ENCODE measurements around the gene HMX1. TPM values are rescaled to one million over a fixed set of nuclear protein-coding genes. Genes with fewer than 3 reads are reported as not detected.

Gene HMX1
- total and polyA plus RNA-seq, 2 experiments from 2014 or later: not detected

GRCh38 chr4:8874896-8875680 lies 3.4 kb upstream of the HMX1 start:
- Histone ChIP-seq H3K27me3 (replicated peaks; ENCODE audit: insufficient read depth) (peaks cover 66% of the 10 kb centered on the region), H4K20me1 (ENCODE audit: insufficient read depth) (no peaks in the 10 kb centered on the region), H3K27ac (no peak overlapping the region), H3K4me2 (ENCODE audit: unreplicated experiment) (no peak overlapping the region), H3K9ac (no peak overlapping the region), H3K79me2 (ENCODE audit: insufficient read depth) (no peaks in the 10 kb centered on the region), H3K4me1 (ENCODE audit: insufficient read depth) (no peaks in the 10 kb centered on the region), H3K9me3 (ENCODE audit: low read depth) (no peaks in the 10 kb centered on the region), H3K4me3 (no peak overlapping the region), H2AFZ (no peak overlapping the region), H3F3A (ENCODE audit: insufficient read depth) (no peaks in the 10 kb centered on the region), H3K9me2 (ENCODE audit: insufficient read depth) (no peaks in the 10 kb centered on the region), H3K36me3 (ENCODE audit: low read depth) (no peaks in the 10 kb centered on the region)
- DNase-seq: no peak
- TF ChIP-seq EZH2 (IDR thresholded peaks at IDR 0.05; ENCODE audit: insufficient read depth, poor library complexity, severe bottlenecking) (no peak), EZH2phosphoT487 (IDR thresholded peaks at IDR 0.05; ENCODE audit: insufficient read depth, low read depth) (no peak)
- WGBS, 2 experiments (ENCODE audit: low coverage in 1 of 2, low lambda C conversion rate in 2 of 2, missing lambda C conversion rate in 2 of 2): 4 to 6% methylated on average over 19 of the region's 19 CpGs
- in situ Hi-C loops (cut with MboI): no loop called here

GRCh38 chr4:8874003-8874895 lies 2.6 kb upstream of the HMX1 start:
- H3K79me2 ChIP-seq (ENCODE audit: insufficient read depth): no peaks in the 10 kb centered on the region
- no peaks in the 10 kb centered on the region for H3K9me2 ChIP-seq (ENCODE audit: insufficient read depth)
- 5 to 7% methylated on average over 70 of the region's 71 CpGs for WGBS, 2 experiments (ENCODE audit: low coverage in 1 of 2, low lambda C conversion rate in 2 of 2, missing lambda C conversion rate in 2 of 2)
- H3K9ac ChIP-seq: no peak overlapping the region
- H4K20me1 ChIP-seq (ENCODE audit: insufficient read depth): no peaks in the 10 kb centered on the region
- no peaks in the 10 kb centered on the region for H3K36me3 ChIP-seq (ENCODE audit: low read depth)
- peaks cover 71% of the 10 kb centered on the region for H3K27me3 ChIP-seq (replicated peaks; ENCODE audit: insufficient read depth)
- TF ChIP-seq EZH2 (IDR thresholded peaks at IDR 0.05; ENCODE audit: insufficient read depth, poor library complexity, severe bottlenecking) (no peak), EZH2phosphoT487 (IDR thresholded peaks at IDR 0.05; ENCODE audit: insufficient read depth, low read depth) (no peak)
- H3K4me1 ChIP-seq (ENCODE audit: insufficient read depth): no peaks in the 10 kb centered on the region
- no peak overlapping the region for H3K4me2 ChIP-seq (ENCODE audit: unreplicated experiment)
- in situ Hi-C loops (cut with MboI): no loop called here
- H3K27ac ChIP-seq: no peak overlapping the region
- no peaks in the 10 kb centered on the region for H3F3A ChIP-seq (ENCODE audit: insufficient read depth)
- H2AFZ ChIP-seq: no peak overlapping the region
- DNase-seq: no peak
- no peak overlapping the region for H3K4me3 ChIP-seq
- no peaks in the 10 kb centered on the region for H3K9me3 ChIP-seq (ENCODE audit: low read depth)

- 11 to 12% methylated on average over 52 to 53 of the region's 55 CpGs for WGBS, 2 experiments (ENCODE audit: low coverage in 1 of 2, low lambda C conversion rate in 2 of 2, missing lambda C conversion rate in 2 of 2)
- in situ Hi-C loops (cut with MboI): no loop called here
- H3K4me2 ChIP-seq (ENCODE audit: unreplicated experiment): no peak overlapping the region
Observed at GRCh38 chr4:8872402-8873291, 1.0 kb upstream of the HMX1 start.

More at GRCh38 chr4:8872402-8873291, 1.0 kb upstream of the HMX1 start:
- H4K20me1 ChIP-seq (ENCODE audit: insufficient read depth): no peaks in the 10 kb centered on the region
- no peaks in the 10 kb centered on the region for H3F3A ChIP-seq (ENCODE audit: insufficient read depth)
- no peak overlapping the region for H3K4me3 ChIP-seq
- H3K9me3 ChIP-seq (ENCODE audit: low read depth): no peaks in the 10 kb centered on the region
- no peaks in the 10 kb centered on the region for H3K79me2 ChIP-seq (ENCODE audit: insufficient read depth)
- H3K9me2 ChIP-seq (ENCODE audit: insufficient read depth): no peaks in the 10 kb centered on the region
- H3K27me3 ChIP-seq (replicated peaks; ENCODE audit: insufficient read depth): peaks cover 59% of the 10 kb centered on the region
- H3K27ac ChIP-seq: no peak overlapping the region
- no peaks in the 10 kb centered on the region for H3K36me3 ChIP-seq (ENCODE audit: low read depth)
- no peak overlapping the region for H3K9ac ChIP-seq
- no peaks in the 10 kb centered on the region for H3K4me1 ChIP-seq (ENCODE audit: insufficient read depth)
- DNase-seq: no peak
- peak; percentile 25 for TF ChIP-seq EZH2 (IDR thresholded peaks at IDR 0.05; ENCODE audit: insufficient read depth, poor library complexity, severe bottlenecking)
- TF ChIP-seq EZH2phosphoT487 (IDR thresholded peaks at IDR 0.05; ENCODE audit: insufficient read depth, low read depth): no peak
- H2AFZ ChIP-seq: no peak overlapping the region
